Esophagus (tissue), 2 donors: ENCODE data around the gene SLC9A3. TPM values are rescaled to one million over a fixed set of nuclear protein-coding genes. Genes with fewer than 3 reads are reported as not detected.

Experiments
- H3K27ac ChIP-seq, 2 donors: one replicate each; pipeline ENCODE4 v1.5.1; 2013; ENCODE audit warnings: low read depth in 2 of 2, mild to moderate bottlenecking in 2 of 2, inconsistent platforms in 1 of 2, low read length in 1 of 2, moderate library complexity in 1 of 2
- H3K27me3 ChIP-seq, 2 donors: one replicate each; pipeline ENCODE4 v1.6.1; 2013; ENCODE audit warnings: low read length in 2 of 2, control low read depth in 1 of 2, mild to moderate bottlenecking in 1 of 2; ENCODE audit not compliant: insufficient read depth in 2 of 2, control insufficient read depth in 1 of 2
- H3K36me3 ChIP-seq, 2 donors: one replicate each; pipeline ENCODE4 v1.6.1; 2013; ENCODE audit warnings: low read length in 1 of 2; ENCODE audit not compliant: control insufficient read depth in 2 of 2, insufficient read depth in 2 of 2
- H3K4me1 ChIP-seq, 2 donors: one replicate each; pipeline ENCODE4 v1.6.1; 2013; ENCODE audit warnings: low read length in 1 of 2; ENCODE audit not compliant: control insufficient read depth in 2 of 2, insufficient read depth in 2 of 2
- H3K4me3 ChIP-seq, 2 donors: one replicate each; pipeline ENCODE4 v1.5.1; 2013; ENCODE audit warnings: low read length in 2 of 2, mild to moderate bottlenecking in 2 of 2, low read depth in 1 of 2, moderate library complexity in 1 of 2
- H3K9me3 ChIP-seq, 2 donors: one replicate each; pipeline ENCODE4 v1.6.1; 2013; ENCODE audit warnings: mild to moderate bottlenecking in 2 of 2, low read depth in 1 of 2, low read length in 1 of 2, moderate library complexity in 1 of 2; ENCODE audit not compliant: control insufficient read depth in 2 of 2, insufficient read depth in 1 of 2
- WGBS, 2 donors: extraction: QIAGEN DNeasy Blood & Tissue Kit; methylation state at CpG; one replicate each; pipeline ENCODE4 v1.1.7; 2013; 5-methylcytosine and 5-hydroxymethylcytosine counted together
- polyA plus RNA-seq, 2 donors: library from polyadenylated mRNA; stranded (reverse); fragments of 200-250 nt; gene quantifications; one replicate each; pipeline ENCODE4 v1.2.3, GENCODE V29; 2013
- donor health status: healthy with polysubstance abuse.
- donor health status: Bipolar disorder and iron deficiency.

The SLC9A3 gene
- polyA plus RNA-seq, 2 donors = 1.9 to 4.4 TPM

GRCh38 chr5:540071-540905, 16.0 kb upstream of the SLC9A3 start:
- Histone ChIP-seq H3K4me3 (no peak overlapping the region), H3K27ac (no peak overlapping the region), H3K27me3 (peaks cover 0 to 8% of the 10 kb centered on the region in 2 donors), H3K36me3 (no peaks in the 10 kb centered on the region), H3K9me3 (no peaks in the 10 kb centered on the region), H3K4me1 (peaks cover 4 to 6% of the 10 kb centered on the region in 2 donors)
- WGBS, 2 donors = 58 to 60% methylated on average over 23 of the region's 23 CpGs

DNA sequence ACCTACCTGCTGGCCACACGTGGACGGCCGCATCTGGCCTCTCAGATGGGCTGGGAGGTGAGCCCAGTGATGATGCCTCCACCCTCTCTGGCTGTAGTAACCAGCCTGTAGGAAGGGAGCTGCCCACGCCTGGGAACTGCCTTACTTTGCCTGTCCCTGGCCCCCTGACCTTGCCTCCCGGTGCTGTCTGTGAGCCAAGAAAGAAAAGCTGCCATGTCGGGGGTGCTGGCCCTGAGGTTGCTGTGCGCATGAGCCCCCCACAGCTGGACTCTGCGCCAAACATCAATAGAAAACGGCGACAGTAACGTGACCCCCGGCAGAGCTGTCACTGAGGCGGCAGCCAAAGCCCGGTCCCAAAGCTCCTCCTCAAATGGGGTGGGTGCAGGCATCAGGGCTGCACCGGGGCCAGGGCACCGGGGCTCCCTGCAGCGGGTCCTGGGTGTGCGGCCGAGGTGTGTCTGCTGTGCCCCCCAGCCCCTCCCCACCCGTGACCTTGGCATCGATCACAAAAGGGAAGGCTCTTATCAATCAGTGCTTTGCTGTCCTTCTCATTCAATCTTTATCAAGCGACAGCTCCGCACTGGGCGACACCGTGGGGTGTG, 15.3 kb upstream of the SLC9A3 start:
- H3K27ac ChIP-seq = no peak overlapping the region
- H3K4me3 ChIP-seq = no peak overlapping the region
- WGBS, 2 donors = 24 to 28% methylated on average over 25 of the region's 25 CpGs
- no peaks in the 10 kb centered on the region for H3K9me3 ChIP-seq
- no peaks in the 10 kb centered on the region for H3K36me3 ChIP-seq
- H3K27me3 ChIP-seq = peaks cover 0 to 8% of the 10 kb centered on the region in 2 donors
- H3K4me1 ChIP-seq = peaks cover 4 to 6% of the 10 kb centered on the region in 2 donors

DNA sequence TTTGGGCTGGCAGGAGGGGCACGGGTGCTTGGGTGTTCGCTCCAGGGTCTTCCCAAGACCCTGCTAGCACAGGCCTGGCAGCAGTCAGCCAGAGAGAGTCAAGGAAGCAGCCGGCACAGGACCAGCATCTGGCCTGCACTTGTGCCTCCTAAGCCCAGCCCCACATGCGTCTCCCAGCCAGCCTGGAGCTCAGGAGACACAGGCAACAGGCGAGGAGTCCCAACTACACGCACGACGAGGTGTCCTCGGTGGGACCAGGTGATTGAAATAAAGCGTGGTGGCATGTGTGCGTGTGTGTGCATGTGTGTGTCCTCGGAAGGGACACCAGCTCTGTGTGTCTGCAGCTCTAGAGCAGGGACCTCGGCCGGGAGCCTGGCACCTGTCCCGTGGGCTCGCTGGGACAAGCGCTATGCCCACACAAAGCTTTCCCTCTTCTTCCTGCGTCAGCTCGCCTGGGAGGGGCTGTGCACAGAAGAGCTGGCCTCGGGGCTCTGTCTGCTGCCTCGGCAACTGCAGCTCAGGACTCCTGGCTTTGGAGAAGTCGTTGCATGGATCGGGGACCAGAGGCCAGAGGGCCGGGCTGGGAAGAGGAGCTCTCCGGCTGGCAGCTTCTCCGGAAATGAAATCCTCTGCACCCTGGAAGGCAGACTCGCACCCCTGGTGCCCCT, 14.7 kb upstream of the SLC9A3 start:
- no peaks in the 10 kb centered on the region for H3K36me3 ChIP-seq
- no peak overlapping the region for H3K27ac ChIP-seq
- H3K4me3 ChIP-seq = no peak overlapping the region
- 44 to 47% methylated on average over 21 to 27 of the region's 27 CpGs for WGBS, 2 donors
- H3K4me1 ChIP-seq = peaks cover 4 to 6% of the 10 kb centered on the region in 2 donors
- H3K27me3 ChIP-seq = peaks cover 0 to 8% of the 10 kb centered on the region in 2 donors
- no peaks in the 10 kb centered on the region for H3K9me3 ChIP-seq

GRCh38 chr5:538271-538771, 14.1 kb upstream of the SLC9A3 start:
- H3K4me1 ChIP-seq = peaks cover 4 to 6% of the 10 kb centered on the region in 2 donors
- peaks cover 3 to 8% of the 10 kb centered on the region in 2 donors for H3K27me3 ChIP-seq
- WGBS, 2 donors = 74 to 76% methylated on average over 27 of the region's 27 CpGs
- H3K9me3 ChIP-seq = no peaks in the 10 kb centered on the region
- H3K4me3 ChIP-seq = no peak overlapping the region
- H3K27ac ChIP-seq = no peak overlapping the region
- H3K36me3 ChIP-seq = no peaks in the 10 kb centered on the region

- Histone ChIP-seq H3K4me1 (peaks cover 4 to 6% of the 10 kb centered on the region in 2 donors), H3K9me3 (no peaks in the 10 kb centered on the region), H3K36me3 (no peaks in the 10 kb centered on the region), H3K4me3 (no peak overlapping the region), H3K27ac (no peak overlapping the region), H3K27me3 (peaks cover 3 to 8% of the 10 kb centered on the region in 2 donors)
- WGBS, 2 donors = 86 to 87% methylated on average over 16 of the region's 16 CpGs
These were observed 13.4 kb upstream of the SLC9A3 start for GRCh38 chr5:537621-538071.

DNA sequence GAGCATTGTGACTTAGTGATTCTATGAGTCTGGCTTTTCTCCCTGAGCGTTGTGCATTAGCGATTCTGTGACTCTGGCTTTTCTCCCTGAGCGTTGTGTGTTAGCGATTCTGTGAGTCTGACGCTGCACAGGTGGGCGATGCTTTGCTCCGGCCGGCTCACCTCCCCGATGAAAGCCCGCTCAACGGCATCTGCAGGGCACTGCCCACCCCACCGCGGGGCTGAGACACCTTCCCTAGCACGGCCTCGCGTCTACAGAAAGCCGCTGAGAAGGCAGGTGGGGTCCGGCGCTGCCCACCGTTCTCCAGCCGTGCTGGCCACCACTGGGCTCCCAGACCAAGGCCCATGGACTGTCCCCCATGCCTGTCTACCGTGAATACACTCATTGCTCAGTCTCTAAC, 12.8 kb upstream of the SLC9A3 start:
- H3K4me1 ChIP-seq = peaks cover 4 to 6% of the 10 kb centered on the region in 2 donors
- no peaks in the 10 kb centered on the region for H3K9me3 ChIP-seq
- no peak overlapping the region for H3K27ac ChIP-seq
- no peaks in the 10 kb centered on the region for H3K36me3 ChIP-seq
- H3K27me3 ChIP-seq = peaks cover 3 to 8% of the 10 kb centered on the region in 2 donors
- 90 to 91% methylated on average over 22 of the region's 22 CpGs for WGBS, 2 donors
- H3K4me3 ChIP-seq = no peak overlapping the region

- H3K27ac ChIP-seq = no peak overlapping the region
- H3K36me3 ChIP-seq = no peaks in the 10 kb centered on the region
- no peaks in the 10 kb centered on the region for H3K9me3 ChIP-seq
- peaks cover 4 to 6% of the 10 kb centered on the region in 2 donors for H3K4me1 ChIP-seq
- 58 to 61% methylated on average over 27 of the region's 27 CpGs for WGBS, 2 donors
- peaks cover 3 to 8% of the 10 kb centered on the region in 2 donors for H3K27me3 ChIP-seq
- H3K4me3 ChIP-seq = no peak overlapping the region
These were observed 11.8 kb upstream of the SLC9A3 start for GRCh38 chr5:535846-536698.

DNA sequence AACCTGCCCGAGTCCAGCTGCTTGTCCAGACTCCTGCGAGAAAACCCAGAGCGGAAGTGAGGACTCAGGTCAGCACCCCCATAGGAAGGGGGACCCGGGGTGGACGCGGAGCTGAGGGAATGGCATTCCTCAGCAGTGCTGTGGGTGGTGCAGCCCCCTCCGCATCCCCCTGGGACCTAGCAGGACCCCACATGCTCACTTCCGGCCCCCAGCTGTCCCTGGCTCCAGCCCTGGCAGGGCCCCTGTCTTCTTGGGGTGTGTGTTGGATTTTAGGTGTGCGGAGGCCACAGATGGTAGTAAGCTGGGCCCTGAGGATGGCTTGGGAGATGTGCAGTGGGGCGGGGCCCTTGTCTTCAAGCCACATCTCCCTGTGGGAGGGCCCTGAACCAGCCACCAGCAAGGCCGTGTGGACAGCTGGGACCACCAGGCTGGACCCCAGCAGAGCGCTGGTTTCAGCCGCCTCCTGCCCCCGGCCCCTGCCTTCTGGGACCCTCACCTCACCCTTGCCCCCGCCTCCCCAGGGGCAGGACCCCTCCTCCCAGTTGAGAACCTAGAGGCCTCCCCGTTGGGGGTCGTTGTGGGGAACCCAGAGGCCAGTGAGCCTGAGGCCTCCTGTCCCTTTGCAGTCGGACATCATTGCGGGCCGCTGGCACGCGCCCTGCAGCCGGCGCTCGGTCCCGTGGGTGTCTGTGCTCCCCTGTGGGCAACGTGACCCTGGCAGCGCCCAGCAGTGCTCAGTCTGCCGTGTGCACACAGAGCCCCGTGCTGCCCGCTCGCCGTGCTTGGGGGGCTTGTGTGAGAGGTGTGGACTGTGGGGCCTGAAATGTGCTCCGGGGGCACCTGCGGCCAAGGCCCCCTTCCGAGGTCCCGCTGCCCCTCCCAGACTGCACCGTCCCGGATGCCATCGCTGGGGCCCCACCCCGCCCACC, 10.8 kb upstream of the SLC9A3 start:
- H3K36me3 ChIP-seq = no peaks in the 10 kb centered on the region
- WGBS, 2 donors = 86 to 87% methylated on average over 38 to 41 of the region's 41 CpGs
- H3K27ac ChIP-seq = no peak overlapping the region
- peaks cover 3 to 5% of the 10 kb centered on the region in 2 donors for H3K27me3 ChIP-seq
- H3K9me3 ChIP-seq = no peaks in the 10 kb centered on the region
- peaks cover 4 to 6% of the 10 kb centered on the region in 2 donors for H3K4me1 ChIP-seq
- no peak overlapping the region for H3K4me3 ChIP-seq
